Esophagus muscularis mucosa (tissue), 4 donors: Measurements from ENCODE around the gene SIX2.

Experiments used
- EP300 ChIP-seq: sonication (generic); formaldehyde crosslinking; IDR thresholded peaks from one replicate; pipeline ENCODE4 v1.6.1; 2017; ENCODE audit warnings: antibody characterized with exemption
- POLR2A ChIP-seq: fragments of 450-650 bp; IDR thresholded peaks from one replicate; pipeline ENCODE4 v1.6.1; 2017; ENCODE audit warnings: antibody characterized with exemption, moderate library complexity, mild to moderate bottlenecking, low read depth
- POLR2AphosphoS5 ChIP-seq, 2 donors: sonication (generic); formaldehyde crosslinking; IDR thresholded peaks; one replicate each; pipeline ENCODE4 v1.6.1; 2017; ENCODE audit warnings: antibody characterized with exemption in 2 of 2
- TF ChIP-seq, protein P1 (sequence below), 3 experiments: fragments of 200-600 bp in 2 of 3; fragments of 450-650 bp in 1 of 3; sonication (generic) in 2 of 3; IDR thresholded peaks; one replicate each; pipeline ENCODE4 v1.5.1; 2017 to 2019; ENCODE audit warnings: antibody characterized with exemption in 3 of 3, mild to moderate bottlenecking in 2 of 3, moderate library complexity in 1 of 3

DNA sequence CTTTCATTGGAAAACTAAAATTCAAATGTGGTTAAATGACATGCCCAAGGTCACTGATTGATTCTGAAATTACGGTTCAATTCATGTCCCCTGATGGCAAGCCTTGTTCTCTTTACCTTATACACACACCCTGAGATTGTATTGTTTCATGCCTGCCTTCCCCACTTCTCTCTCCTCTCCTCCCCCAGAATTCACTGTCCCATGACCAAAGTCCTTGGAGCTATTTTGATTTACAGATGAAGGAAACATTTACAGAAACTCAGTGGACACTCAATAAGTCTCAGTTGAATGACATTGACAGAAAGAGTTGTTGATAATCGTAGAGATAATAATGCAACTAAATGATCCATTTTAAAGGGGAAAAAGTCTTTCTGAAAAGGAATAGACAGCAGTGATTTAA, 33.1 kb upstream of the SIX2 start:
- no peak for TF ChIP-seq POLR2A
- TF ChIP-seq, protein P1, sequence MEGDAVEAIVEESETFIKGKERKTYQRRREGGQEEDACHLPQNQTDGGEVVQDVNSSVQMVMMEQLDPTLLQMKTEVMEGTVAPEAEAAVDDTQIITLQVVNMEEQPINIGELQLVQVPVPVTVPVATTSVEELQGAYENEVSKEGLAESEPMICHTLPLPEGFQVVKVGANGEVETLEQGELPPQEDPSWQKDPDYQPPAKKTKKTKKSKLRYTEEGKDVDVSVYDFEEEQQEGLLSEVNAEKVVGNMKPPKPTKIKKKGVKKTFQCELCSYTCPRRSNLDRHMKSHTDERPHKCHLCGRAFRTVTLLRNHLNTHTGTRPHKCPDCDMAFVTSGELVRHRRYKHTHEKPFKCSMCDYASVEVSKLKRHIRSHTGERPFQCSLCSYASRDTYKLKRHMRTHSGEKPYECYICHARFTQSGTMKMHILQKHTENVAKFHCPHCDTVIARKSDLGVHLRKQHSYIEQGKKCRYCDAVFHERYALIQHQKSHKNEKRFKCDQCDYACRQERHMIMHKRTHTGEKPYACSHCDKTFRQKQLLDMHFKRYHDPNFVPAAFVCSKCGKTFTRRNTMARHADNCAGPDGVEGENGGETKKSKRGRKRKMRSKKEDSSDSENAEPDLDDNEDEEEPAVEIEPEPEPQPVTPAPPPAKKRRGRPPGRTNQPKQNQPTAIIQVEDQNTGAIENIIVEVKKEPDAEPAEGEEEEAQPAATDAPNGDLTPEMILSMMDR (IDR thresholded peaks at IDR 0.05), result no peak
- TF ChIP-seq POLR2AphosphoS5 (IDR thresholded peaks at IDR 0.05), result no peak
- TF ChIP-seq EP300, result no peak
